ENCODE data around the gene KCNK15.

Gene KCNK15

GRCh38 chr20:44781118-44781517 lies 35.5 kb downstream of the KCNK15 start:
- no peak for DNase-seq (ENCODE audit: insufficient read length, low spot score)
- no peak for FAIRE-seq

- DNase-seq (ENCODE audit: insufficient read length, low spot score) = no peak
- peak; percentile 49 for FAIRE-seq
Measured at GRCh38 chr20:44781791-44782190, 36.1 kb downstream of the KCNK15 start.

GRCh38 chr20:44784688-44785087 lies 39.0 kb downstream of the KCNK15 start:
- FAIRE-seq (no peak), DNase-seq (ENCODE audit: insufficient read length, low spot score) (no peak)

- FAIRE-seq (peak; percentile 97), DNase-seq (ENCODE audit: insufficient read length, low spot score) (peak; percentile 81)
Measured at GRCh38 chr20:44785768-44786167, 40.1 kb downstream of the KCNK15 start.

- DNase-seq (ENCODE audit: insufficient read length, low spot score) (no peak), FAIRE-seq (no peak)
Measured at GRCh38 chr20:44787299-44787698, 41.6 kb downstream of the KCNK15 start.

GRCh38 chr20:44788706-44789456 lies 43.2 kb downstream of the KCNK15 start:
- FAIRE-seq (peak; percentile 64), DNase-seq (ENCODE audit: insufficient read length, low spot score) (no peak)

- FAIRE-seq (peak; percentile 54), DNase-seq (ENCODE audit: insufficient read length, low spot score) (no peak)
Measured at GRCh38 chr20:44790638-44791393, 45.2 kb downstream of the KCNK15 start.

- no peak for DNase-seq (ENCODE audit: insufficient read length, low spot score)
- no peak for FAIRE-seq
Measured at GRCh38 chr20:44792796-44793195, 47.1 kb downstream of the KCNK15 start.

GRCh38 chr20:44795836-44796235 lies 50.2 kb downstream of the KCNK15 start:
- DNase-seq (ENCODE audit: insufficient read length, low spot score) = no peak
- no peak for FAIRE-seq

GRCh38 chr20:44796311-44796710 lies 50.6 kb downstream of the KCNK15 start:
- FAIRE-seq = no peak
- no peak for DNase-seq (ENCODE audit: insufficient read length, low spot score)

- no peak for FAIRE-seq
Measured at GRCh38 chr20:44796758-44797457, 51.2 kb downstream of the KCNK15 start.

GRCh38 chr20:44799691-44800090 lies 54.0 kb downstream of the KCNK15 start:
- DNase-seq (ENCODE audit: insufficient read length, low spot score) = no peak
- FAIRE-seq = no peak

More at GRCh38 chr20:44796758-44797457, 51.2 kb downstream of the KCNK15 start:
- no peak for DNase-seq (ENCODE audit: insufficient read length, low spot score)

GRCh38 chr20:44800391-44801046 lies 54.9 kb downstream of the KCNK15 start:
- no peak for FAIRE-seq
- DNase-seq (ENCODE audit: insufficient read length, low spot score) = no peak

All from HTR-8/SVneo (cell line).